ENCODE data around the gene LEAP2. TPM values are rescaled to one million over a fixed set of nuclear protein-coding genes. Genes with fewer than 3 reads are reported as not detected.

Gene LEAP2
- total RNA-seq, 1 donor: under 0.01 TPM

DNA sequence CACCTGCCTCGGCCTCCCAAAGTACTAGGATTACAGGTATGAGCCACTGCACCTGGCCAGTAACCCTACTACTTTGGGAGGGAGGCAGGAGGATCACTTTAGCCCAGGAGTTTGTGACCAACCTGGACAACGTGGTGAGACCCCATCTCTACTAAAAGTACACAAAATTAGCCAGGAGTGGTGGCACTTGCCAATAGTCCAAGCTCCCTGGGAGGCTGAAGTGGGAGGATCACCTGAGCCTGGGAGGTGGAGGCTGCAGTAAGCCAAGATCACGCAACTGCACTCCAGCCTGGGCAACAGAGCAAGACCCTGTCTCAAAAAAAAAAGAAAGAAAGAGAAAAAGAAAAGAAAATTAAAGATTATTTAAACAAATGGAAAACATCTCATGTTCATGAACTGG, 17.5 kb upstream of the LEAP2 start:
- DNase-seq (ENCODE audit: low read depth): no peak
- no peak overlapping the region for H3K4me3 ChIP-seq (ENCODE audit: low read depth, low read length)
- TF ChIP-seq, protein P1, sequence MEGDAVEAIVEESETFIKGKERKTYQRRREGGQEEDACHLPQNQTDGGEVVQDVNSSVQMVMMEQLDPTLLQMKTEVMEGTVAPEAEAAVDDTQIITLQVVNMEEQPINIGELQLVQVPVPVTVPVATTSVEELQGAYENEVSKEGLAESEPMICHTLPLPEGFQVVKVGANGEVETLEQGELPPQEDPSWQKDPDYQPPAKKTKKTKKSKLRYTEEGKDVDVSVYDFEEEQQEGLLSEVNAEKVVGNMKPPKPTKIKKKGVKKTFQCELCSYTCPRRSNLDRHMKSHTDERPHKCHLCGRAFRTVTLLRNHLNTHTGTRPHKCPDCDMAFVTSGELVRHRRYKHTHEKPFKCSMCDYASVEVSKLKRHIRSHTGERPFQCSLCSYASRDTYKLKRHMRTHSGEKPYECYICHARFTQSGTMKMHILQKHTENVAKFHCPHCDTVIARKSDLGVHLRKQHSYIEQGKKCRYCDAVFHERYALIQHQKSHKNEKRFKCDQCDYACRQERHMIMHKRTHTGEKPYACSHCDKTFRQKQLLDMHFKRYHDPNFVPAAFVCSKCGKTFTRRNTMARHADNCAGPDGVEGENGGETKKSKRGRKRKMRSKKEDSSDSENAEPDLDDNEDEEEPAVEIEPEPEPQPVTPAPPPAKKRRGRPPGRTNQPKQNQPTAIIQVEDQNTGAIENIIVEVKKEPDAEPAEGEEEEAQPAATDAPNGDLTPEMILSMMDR (IDR thresholded peaks at IDR 0.05; ENCODE audit: insufficient read depth, low read depth, low read length): no peak

DNA sequence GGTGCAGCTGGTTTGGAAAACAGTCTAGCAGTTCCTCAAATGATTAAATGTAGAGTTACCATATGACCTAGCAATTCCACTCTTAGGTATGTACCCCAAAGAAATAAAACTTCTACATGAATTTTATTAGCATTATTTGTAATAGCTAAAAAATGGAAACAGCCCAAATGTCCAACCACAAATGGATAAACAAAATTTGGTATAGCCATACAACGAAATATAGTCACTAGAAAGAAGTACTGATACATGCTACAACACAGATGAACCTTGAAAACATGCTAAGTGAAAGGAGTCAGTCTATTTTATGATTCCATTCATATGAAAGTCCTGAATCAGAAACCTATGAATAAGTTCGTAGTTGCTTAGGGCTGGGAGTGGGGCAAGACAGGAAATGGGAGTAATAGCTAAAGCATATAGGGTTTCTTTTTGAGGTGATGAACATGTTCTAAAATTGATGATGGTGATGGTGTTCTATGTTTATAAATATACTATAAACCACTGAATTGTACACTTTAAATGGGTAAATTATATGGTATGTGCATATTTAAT, 13.5 kb upstream of the LEAP2 start:
- DNase-seq (ENCODE audit: low read depth): no peak
- no peak overlapping the region for H3K4me3 ChIP-seq (ENCODE audit: low read depth, low read length)
- TF ChIP-seq, protein P1 (IDR thresholded peaks at IDR 0.05; ENCODE audit: insufficient read depth, low read depth, low read length): no peak

DNA sequence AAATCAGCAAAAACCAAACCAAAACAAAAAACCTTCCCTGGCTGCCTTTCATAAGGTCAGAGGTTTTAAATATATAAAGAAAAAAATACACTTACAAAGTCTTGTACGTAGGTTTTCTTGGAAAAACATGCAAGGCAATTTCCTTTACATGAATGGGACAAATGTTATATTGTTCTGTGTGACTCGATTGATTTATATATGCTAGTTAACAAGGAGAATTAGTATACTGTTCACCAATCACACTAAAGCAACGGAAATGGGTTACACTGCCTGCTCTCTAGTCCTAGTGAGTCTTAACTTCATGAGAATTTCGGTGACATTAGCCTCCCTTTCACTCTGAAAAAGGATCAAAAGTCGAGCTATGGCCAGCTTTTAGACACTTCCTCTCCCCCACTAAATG, 12.7 kb upstream of the LEAP2 start:
- no peak overlapping the region for H3K4me3 ChIP-seq (ENCODE audit: low read depth, low read length)
- TF ChIP-seq, protein P1 (IDR thresholded peaks at IDR 0.05; ENCODE audit: insufficient read depth, low read depth, low read length): no peak
- DNase-seq (ENCODE audit: low read depth): no peak

DNA sequence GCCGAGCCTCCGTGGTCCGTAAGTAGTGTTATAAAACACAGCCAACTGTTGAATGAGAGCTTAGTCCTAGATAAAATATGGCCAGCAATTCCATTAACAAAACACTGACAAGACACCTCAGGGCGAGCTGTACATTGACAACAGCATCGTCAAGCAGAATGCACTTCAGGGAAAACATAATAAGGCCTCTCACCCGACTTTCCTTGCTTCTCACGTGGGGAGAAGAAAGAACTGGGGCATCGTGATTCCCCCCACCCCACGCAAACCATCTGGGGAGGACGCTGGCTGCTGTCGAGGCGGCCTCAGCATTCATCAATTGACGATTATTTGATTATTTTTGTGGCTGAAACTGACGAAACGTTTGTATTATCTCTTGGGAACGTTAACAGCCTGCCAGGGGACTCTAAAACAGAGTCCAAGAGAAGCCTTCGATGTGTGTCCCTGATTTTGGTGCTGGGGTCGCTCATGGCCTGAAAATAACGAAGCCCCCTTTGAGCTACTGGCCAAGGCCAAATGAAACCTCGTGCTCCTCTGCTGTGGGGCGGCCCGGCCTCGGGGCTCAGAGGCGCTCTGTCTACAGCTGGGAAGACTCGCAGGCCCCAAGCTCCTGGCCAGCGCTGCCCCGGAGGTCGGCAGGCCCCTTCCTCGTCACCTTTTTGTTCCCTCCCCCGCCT, 7.7 kb upstream of the LEAP2 start:
- DNase-seq (ENCODE audit: low read depth): no peak
- TF ChIP-seq, protein P1 (IDR thresholded peaks at IDR 0.05; ENCODE audit: insufficient read depth, low read depth, low read length): no peak
- H3K4me3 ChIP-seq (ENCODE audit: low read depth, low read length): peak overlapping the region; percentile 75

DNA sequence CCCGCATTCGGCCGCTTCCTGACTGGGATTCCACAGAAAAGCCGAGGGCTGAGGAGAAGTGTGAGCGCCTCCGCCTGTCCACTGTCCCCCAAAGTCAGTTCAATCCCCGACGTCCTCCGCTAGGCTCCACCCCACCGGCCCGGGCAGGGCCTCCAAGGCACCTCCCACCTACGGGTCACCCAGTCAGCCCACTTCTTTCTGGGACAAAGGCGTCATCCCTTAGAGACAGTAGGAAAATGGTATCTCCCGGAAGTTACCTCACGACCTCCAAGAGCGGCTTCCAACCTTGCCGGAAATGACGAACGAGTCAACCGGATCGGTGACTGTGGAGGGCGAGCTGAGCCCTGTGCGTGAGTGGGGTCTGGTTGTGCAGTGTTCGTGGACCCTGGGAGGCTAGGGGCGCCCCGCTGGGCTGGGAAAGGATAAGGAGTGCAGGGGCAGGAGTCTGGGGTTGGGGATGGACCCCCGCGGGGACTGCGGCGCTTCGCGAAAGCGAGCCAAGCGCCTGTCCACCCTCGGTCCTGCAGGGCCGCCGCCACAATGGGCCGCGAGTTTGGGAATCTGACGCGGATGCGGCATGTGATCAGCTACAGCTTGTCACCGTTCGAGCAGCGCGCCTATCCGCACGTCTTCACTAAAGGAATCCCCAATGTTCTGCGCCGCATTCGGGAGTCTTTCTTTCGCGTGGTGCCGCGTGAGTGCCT, 7.0 kb upstream of the LEAP2 start, which contains the start of the genes GDF9 and UQCRQ:
GDF9 (minus strand) TSS at position 128 of the 704 bp plus-strand sequence. CDS start 1,936 bp downstream, outside the sequence.
UQCRQ (plus strand) TSS at position 301 of the 704 bp plus-strand sequence; CDS start at position 541, 240 bp downstream.
- peak within 1 kb of the TSS; percentile 75 for H3K4me3 ChIP-seq (ENCODE audit: low read depth, low read length)
- DNase-seq (ENCODE audit: low read depth): peak; percentile 100
- TF ChIP-seq, protein P1 (IDR thresholded peaks at IDR 0.05; ENCODE audit: insufficient read depth, low read depth, low read length): peak; percentile 38

DNA sequence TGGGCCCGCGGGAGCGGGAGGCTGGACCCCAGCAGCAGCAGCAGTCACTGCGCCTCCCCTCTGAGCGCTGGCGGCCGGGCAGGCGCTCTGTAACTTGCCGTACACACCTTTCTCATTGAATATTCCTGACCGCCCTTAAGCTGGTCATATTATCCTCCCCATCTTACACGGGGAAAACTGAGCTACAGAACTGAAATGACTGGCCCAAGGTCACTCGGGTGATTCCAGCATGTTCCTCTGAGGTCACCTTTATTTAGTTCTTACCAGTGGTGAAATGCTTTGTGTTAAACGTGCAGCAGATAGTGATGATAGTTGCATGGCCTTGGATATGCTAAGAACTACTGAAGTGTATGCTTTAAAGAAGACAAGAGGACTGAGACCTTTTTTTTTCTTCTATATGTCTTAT, 6.4 kb upstream of the LEAP2 start:
- TF ChIP-seq, protein P1 (IDR thresholded peaks at IDR 0.05; ENCODE audit: insufficient read depth, low read depth, low read length): no peak
- peak overlapping the region; percentile 75 for H3K4me3 ChIP-seq (ENCODE audit: low read depth, low read length)
- no peak for DNase-seq (ENCODE audit: low read depth)

All from fibroblast of villous mesenchyme (primary cell).